ENCODE measurements around the gene MID1IP1. TPM values are rescaled to one million over a fixed set of nuclear protein-coding genes. Genes with fewer than 3 reads are reported as not detected.

MID1IP1 gene
- total RNA-seq, 2 donors from 2014 or later: 42.8 to 60.9 TPM

DNA sequence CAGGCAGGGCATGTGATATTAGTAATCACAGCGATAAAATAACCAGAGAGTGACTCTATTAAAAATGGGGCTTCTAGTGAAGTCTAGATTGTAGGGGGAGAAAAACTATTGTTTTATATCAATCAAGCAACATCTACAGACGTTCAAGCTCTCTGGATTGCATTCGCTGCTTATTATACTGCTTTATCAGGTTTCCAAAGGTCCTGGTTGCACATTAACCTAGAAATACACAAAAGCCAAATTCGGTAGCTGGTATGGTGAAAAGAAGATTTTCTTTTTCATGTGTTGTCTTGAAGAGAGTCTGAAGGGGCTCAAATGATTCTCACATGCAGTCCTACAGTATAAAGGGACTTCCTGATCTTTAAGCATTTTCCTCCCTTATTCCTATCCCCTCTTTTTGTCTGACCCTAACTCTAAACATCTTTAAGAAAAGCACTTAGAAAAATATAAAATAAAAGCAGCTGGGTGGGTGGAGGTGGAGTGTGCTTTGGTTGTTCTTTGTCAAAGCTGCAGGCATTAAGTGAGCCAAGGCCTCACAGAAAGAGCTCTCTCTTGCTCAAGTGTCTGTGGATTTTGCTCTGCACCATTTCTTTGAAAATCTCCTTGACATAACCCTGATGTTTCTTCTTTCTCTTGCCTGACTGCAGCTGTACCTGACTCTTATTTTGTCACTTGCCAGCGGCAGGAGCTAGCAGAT, 46.1 kb downstream of the MID1IP1 start:
- intact Hi-C loops (cut with DNase I): no loop called here
- no peak for TF ChIP-seq CTCF (IDR thresholded peaks at IDR 0.05)
- Histone ChIP-seq H3K27ac (no peak overlapping the region), H3K4me3 (no peak overlapping the region), H3K27me3 (no peaks in the 10 kb centered on the region), H3K4me1 (no peaks in the 10 kb centered on the region), H3K9ac (ENCODE audit: low read depth in 2 of 2, low read length in 2 of 2) (no peak overlapping the region), H3K36me3 (no peaks in the 10 kb centered on the region), H3K9me3 (no peaks in the 10 kb centered on the region)
- DNase-seq: no peak

DNA sequence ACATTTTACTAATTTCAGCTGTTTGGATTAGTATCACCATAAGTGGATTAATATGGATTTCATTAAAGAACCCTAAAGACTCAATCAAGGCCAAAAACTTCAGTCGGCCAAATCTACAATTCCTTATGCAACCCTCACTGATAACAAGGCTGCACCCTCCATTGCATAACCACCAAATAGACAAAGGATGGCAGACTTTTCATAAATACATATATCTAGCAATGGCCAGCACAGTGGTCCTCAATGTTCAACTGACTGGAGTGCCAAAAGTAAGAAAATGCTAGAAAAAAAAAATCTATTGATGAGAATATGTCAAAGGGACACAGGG, 46.6 kb downstream of the MID1IP1 start:
- Histone ChIP-seq H3K36me3 (no peaks in the 10 kb centered on the region), H3K27ac (no peak overlapping the region), H3K9me3 (no peaks in the 10 kb centered on the region), H3K9ac (ENCODE audit: low read depth in 2 of 2, low read length in 2 of 2) (no peak overlapping the region), H3K4me1 (no peaks in the 10 kb centered on the region), H3K27me3 (no peaks in the 10 kb centered on the region), H3K4me3 (no peak overlapping the region)
- intact Hi-C loops (cut with DNase I): no loop called here
- DNase-seq: no peak
- no peak for TF ChIP-seq CTCF (IDR thresholded peaks at IDR 0.05)

DNA sequence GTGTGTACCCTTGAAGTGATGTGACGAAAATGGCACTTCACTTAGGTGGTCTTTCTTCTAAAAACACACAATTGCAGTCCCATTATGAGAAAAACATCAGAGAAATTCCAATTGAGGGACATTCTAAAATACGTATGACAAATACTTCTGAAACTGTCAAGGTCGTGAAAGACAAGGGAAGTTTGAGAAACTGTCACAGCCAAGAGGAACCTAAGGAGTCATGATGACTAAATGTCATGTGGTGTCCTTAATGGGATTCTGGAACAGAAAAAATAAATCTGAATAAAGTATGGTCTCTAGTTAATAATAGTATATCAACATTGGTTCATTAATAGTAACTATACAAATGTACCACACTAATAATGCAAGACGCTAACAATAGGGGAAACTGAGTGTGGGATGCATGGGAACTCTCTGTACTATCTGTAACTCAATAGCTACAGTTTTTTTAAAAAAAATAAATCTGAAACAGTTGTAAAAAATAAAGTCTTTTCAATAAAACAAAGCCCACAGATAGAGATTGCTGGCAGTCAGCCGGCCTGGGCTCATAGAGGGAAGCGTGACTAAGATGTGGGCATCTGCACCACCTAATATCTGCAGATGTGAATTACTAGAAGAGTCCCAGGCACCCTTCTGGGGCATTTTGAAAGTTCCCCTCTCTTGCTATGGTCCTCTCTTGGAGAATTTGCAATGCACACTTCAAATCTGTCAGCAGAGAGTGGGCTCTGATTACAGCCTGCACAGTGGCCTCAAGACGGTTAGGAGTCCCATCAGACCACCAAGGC, 47.6 kb downstream of the MID1IP1 start:
- no peak overlapping the region for H3K4me3 ChIP-seq
- no peak overlapping the region for H3K27ac ChIP-seq
- H3K36me3 ChIP-seq: no peaks in the 10 kb centered on the region
- H3K9me3 ChIP-seq: no peaks in the 10 kb centered on the region
- no peaks in the 10 kb centered on the region for H3K4me1 ChIP-seq
- intact Hi-C loops (cut with DNase I): no loop called here
- H3K9ac ChIP-seq (ENCODE audit: low read depth in 2 of 2, low read length in 2 of 2): no peak overlapping the region
- DNase-seq: no peak
- TF ChIP-seq CTCF (IDR thresholded peaks at IDR 0.05): no peak
- H3K27me3 ChIP-seq: no peaks in the 10 kb centered on the region

- Histone ChIP-seq H3K9me3 (no peaks in the 10 kb centered on the region), H3K27ac (no peak overlapping the region), H3K36me3 (no peaks in the 10 kb centered on the region), H3K27me3 (no peaks in the 10 kb centered on the region), H3K4me1 (no peaks in the 10 kb centered on the region), H3K9ac (ENCODE audit: low read depth in 2 of 2, low read length in 2 of 2) (no peak overlapping the region), H3K4me3 (no peak overlapping the region)
- DNase-seq: no peak
- intact Hi-C loops (cut with DNase I): no loop called here
- no peak for TF ChIP-seq CTCF (IDR thresholded peaks at IDR 0.05)
These were observed 49.7 kb downstream of the MID1IP1 start for GRCh38 chrX:38850807-38851544.

- intact Hi-C loops (cut with DNase I): no loop called here
- Histone ChIP-seq H3K9ac (ENCODE audit: low read depth in 2 of 2, low read length in 2 of 2) (no peak overlapping the region), H3K4me1 (no peaks in the 10 kb centered on the region), H3K9me3 (no peaks in the 10 kb centered on the region), H3K4me3 (no peak overlapping the region), H3K27ac (no peak overlapping the region), H3K27me3 (no peaks in the 10 kb centered on the region), H3K36me3 (no peaks in the 10 kb centered on the region)
- DNase-seq: no peak
- no peak for TF ChIP-seq CTCF (IDR thresholded peaks at IDR 0.05)
These were observed 53.0 kb downstream of the MID1IP1 start for GRCh38 chrX:38854305-38854704.

Other genes starting within 250 kb of the MID1IP1 start
- gene TSPAN7, start 239.9 kb upstream of the MID1IP1 start, total RNA-seq: 10 to 100 TPM; 66.1 to 91.5 TPM